IPS DF 19.7 (cell line): Measurements from ENCODE around the gene BUD23.
A peak's percentile ranks its signal among the peaks of the same experiment; 100 is the strongest.

ENCODE experiments used
- DNase-seq: peaks from one replicate; pipeline ENCODE4 v3.0.0-alpha.2; 2013; ENCODE audit warnings: low read depth, low spot score

Gene BUD23

DNA sequence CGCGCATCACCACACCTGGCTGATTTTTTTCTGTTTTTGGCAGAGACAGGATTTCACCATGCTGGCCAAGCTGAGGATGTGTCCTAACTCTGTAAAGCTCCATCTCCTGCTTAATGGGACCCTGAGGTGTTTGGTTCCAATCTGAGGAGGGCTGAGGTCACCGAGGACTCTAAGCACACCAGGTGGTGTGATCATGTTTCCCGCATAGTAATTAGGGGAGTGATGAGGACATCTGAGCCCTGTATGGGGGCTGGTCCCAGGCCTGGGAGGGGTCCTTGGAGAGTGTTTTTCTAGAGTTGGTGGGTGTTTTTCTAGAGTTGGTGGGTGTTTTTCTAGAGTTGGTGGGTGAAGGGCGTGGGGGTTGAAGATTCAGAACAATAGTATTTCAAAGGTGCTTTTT, 58.2 kb downstream of the BUD23 start:
- DNase-seq = no peak

DNA sequence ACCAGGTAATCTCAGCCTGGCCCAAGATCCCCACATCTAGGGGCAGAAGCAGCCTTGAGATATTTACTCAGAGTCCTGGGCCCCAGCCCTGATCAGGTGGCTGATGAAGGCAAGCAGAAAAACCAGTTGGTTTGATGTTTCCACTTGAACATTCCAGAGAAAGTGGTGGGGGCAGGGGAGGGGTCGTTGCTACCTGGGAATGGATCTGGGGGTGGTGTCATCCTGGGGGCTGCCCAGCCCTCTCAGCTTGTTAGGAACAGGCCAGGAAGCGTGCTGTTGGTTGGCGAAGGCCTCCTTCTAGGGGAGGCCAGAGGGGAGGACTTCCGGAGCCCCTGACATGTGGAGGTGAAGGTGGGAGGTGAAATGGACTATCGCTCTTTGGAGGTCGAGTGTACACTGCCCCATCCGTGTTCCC, 58.9 kb downstream of the BUD23 start:
- DNase-seq = no peak

DNA sequence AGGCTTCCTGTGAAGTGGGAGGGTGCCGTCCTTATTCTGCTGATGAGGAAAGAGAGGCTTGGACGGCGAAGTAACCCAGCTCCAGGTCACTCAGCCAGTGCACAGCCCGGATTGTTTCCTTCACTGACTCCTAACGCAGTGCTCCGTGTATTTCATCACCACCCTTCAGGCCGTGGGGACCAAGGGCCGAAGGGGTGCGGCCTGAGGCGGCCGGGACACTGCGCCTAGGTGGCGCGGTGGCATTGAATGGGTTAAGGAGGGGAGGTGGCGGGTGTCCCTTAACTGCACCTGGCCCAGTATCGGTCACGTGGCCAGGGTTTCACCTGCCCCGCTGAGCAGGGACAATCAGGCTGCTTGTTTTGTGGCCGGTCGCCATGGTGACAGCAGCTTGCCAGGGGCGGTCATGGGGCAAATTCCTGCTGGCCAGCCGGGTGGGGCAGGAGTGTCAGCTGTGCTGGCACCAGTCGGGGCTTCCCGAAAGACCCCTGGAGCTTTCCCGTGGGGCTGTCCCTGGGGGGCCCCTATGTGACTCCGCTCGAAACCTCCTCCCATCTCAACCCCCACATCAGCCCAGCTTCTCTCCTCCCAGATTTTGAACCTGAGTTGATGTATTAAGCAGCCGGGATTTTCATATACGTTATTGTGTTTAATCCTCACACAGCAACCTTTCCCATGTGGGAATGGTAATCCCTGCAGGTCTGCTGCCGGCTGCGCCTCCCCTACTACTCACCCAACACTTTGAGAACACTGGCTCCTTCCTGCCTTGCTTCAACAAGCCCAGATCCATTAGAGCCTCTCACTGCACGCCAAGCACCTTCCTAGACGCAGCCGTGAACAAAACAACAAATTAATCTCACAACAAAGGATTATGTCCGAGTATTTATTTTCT, 59.6 kb downstream of the BUD23 start:
- DNase-seq = peak; percentile 89

DNA sequence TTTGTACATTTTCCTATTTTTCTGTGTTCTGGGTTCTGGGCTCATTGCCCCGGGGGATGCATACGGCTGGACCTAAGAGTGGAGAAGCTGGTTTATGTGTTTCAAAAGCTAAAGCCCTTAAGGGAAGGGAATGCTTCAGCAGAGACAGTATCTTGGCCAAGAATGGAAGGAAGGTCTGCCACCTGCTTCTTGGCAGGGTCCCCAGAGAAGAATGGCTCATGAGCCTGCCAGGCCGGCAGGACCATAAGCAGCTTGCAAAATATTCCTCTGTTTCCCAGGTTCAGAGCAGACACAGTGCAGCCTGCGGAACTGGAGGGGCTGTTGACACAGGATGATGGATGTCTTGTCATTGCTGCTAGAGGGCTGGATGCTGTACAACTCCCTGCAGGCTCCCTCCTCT, 63.0 kb downstream of the BUD23 start:
- DNase-seq = no peak
